AG09319 (cell line): Measurements from ENCODE around the gene GALNT2.

Experiments
- DNase-seq: peaks from one replicate; pipeline ENCODE4 v3.0.0-alpha.2; 2010; ENCODE audit warnings: low read depth; ENCODE audit errors: extremely low read depth
- TF ChIP-seq, protein P1 (sequence below): IDR thresholded peaks from 2 replicates; pipeline ENCODE4 v1.5.1; 2011; ENCODE audit warnings: low read depth, mild to moderate bottlenecking, inconsistent platforms, low read length, moderate library complexity

GALNT2 gene

DNA sequence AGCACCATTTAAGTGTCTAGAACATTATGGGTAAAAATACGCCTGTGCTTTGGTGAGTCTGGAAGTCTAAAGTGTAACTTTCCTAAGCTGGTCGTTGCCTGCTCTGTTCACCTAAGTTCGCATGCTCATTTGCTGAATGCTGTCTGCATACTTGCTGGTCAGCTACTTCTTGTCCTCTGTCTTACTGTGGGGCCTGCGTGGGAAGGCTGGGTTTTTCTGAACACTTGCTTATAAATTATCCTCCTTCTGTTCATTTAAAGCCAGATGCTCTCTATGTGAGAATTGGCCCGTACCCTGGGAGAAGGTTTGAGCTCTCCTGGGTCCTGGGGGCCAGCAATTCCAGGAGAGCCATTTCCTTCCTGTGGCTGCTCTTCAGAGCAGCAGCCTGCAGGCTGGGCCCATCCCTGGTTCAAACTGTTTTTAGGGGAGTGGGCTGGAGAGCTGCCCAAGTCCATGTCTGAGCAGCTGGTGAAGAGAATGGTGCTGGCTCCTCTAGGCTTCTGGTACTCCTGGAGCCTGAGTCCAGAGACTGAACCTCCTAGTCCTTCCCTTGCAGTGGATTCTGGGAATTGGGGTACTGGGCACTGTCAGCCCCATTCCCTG lies 75.7 kb downstream of the GALNT2 start:
- TF ChIP-seq, protein P1, sequence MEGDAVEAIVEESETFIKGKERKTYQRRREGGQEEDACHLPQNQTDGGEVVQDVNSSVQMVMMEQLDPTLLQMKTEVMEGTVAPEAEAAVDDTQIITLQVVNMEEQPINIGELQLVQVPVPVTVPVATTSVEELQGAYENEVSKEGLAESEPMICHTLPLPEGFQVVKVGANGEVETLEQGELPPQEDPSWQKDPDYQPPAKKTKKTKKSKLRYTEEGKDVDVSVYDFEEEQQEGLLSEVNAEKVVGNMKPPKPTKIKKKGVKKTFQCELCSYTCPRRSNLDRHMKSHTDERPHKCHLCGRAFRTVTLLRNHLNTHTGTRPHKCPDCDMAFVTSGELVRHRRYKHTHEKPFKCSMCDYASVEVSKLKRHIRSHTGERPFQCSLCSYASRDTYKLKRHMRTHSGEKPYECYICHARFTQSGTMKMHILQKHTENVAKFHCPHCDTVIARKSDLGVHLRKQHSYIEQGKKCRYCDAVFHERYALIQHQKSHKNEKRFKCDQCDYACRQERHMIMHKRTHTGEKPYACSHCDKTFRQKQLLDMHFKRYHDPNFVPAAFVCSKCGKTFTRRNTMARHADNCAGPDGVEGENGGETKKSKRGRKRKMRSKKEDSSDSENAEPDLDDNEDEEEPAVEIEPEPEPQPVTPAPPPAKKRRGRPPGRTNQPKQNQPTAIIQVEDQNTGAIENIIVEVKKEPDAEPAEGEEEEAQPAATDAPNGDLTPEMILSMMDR = no peak
- DNase-seq = no peak

DNA sequence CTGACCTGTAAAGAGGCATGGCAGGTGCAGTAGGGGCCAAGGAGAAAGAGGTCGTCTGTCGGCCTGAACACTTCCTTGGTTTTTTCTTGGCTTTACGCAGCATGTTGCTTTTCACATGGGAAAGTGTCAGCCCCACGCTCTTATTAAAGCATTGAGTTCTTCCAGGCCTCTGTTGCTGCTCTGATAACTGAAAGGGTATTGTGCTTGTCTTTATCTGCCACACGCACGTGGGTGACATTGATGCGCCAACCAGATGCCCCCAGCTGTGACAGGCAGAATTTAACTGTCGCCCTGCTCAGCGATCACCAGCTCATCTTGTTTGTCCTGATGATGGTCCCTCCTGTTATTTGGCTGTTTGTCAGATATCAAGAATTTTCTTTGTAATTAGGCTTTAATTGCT lies 76.5 kb downstream of the GALNT2 start:
- DNase-seq = no peak
- TF ChIP-seq, protein P1 = no peak

DNA sequence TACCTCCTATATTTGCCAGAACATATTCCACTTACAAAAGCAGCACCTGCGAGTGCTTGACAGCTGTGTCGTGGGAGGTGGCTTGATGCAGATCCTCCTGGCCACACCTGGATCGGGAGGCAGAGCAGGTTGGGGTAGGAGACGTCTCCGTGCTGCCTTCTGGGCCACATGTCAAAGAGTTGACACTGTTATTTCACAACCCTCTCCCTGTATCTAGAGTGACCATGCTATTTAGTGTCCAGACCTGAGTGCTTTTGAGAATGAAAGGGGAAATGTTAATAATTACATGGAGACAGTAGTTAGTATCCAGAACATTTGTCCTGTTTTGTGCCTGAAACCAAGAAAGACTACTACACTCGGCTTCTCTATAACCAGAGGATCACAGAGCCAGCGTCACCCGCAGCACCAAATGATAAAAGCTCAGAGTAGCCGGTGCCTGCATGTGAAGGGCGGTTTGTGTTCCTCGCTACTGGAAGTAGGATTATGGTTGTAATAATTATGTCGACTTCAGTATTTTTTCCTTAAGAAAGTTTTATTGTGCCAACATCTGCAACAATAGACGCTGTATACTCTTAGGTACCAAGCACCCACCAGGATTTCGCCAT lies 77.1 kb downstream of the GALNT2 start:
- TF ChIP-seq, protein P1 = no peak
- no peak for DNase-seq

DNA sequence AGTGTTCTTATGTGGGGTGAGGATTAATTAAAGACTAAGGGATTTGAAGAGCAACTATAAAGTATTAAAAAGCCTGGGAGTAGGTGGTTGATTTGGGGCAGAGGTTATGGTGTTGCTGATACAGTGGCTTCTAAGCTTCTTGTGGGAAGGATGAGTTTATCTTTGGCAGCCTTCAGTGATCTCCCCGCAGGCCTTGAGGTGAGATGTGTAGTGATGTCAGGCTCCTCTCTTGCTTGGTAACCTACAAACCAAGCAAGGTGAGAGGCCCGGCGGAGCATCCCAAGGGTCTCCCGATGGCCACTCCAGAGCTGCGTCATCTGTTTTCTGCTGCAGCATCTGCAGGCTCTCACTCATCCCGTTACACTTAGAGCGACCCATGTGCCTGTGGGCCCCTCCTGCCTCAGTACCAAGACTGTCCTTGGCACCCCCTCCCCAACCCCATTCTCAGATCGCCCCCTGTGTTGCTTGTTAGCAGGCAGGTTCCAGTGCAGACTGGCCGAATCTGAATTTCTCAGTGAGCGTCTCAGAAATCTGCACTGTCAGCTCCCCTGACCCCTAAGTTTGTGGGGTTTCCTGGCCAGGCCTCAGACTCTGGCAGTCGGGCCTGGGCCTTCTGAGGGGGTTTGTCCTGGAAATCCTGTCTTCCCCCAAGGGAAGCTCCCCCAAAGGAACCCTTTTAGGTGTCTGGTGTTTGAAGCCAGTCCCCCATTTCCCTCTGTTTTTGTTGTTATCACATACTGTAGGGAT lies 77.9 kb downstream of the GALNT2 start:
- TF ChIP-seq, protein P1 = no peak
- DNase-seq = no peak

DNA sequence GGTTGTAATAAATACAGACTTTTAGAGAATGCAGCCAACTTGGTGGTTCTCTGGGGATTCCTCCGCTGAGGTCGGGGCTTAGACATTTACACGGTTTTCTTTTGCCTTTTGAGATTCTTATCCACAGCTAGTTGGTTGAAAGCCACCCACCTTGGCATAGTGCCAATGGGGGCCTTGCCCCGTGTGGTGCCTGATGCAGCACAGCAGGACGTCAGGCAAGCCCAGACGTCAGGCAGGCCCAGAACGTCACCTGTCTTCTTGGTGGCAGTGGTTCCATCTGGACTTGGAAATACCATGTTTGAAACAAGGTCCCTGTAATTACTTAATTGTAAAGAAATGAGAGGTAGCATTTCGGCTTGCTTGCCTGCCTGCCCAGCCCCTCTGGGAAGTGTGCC lies 78.5 kb downstream of the GALNT2 start:
- no peak for DNase-seq
- TF ChIP-seq, protein P1 = no peak

DNA sequence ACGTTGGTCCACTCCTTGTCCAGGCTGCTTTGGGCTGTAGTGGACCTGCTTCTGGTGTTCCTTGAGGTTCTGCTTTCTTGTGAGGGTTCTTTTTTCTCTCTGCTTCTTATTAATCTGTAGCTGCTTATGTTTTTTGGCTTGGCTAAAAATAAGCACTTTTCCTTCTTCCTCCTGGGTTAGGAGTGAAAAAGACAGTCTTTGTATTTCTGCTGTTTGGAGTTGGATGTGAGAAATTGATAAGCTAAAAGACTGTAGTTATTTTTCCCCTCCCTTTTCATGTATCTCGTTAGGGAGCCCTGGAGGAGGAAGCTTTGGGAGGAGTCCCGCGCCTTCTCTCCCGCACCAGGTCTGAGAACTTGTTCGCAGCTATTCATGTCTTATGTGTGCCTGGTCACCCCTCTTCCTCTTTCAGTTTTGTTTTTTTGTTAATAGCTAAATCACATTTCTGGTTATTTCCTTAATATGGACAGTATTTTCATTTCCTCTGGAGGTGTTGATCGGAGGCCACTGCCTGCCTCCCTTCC lies 79.0 kb downstream of the GALNT2 start:
- no peak for DNase-seq
- TF ChIP-seq, protein P1 = no peak

DNA sequence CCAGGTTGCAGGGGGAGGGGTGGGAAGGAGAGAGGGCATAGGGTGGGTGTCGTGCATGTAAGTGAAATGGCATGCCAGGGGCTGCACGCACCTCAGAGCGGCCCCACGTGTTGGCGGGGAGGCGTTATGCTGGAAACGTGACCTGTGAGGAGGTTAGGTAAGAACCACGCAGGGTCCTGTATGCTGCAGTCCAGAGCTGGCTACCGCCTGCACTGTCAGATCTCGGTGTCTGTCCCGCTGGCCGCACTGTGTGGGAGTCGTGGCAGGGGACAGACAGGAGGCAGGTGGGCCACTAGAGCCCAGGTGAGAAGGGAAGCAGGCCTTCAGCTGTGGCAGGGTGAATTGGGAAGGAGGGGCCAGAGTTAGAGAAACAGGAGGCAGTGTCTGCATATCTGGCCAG lies 79.7 kb downstream of the GALNT2 start:
- no peak for DNase-seq
- TF ChIP-seq, protein P1 = no peak
